SK-N-SH (cell line): ENCODE results near the gene TYK2. TPM values are rescaled to one million over a fixed set of nuclear protein-coding genes. Genes with fewer than 3 reads are reported as not detected.

Experiments
- CTCF ChIA-PET: fragments of 300-600, 350-600 bp; formaldehyde crosslinking; extraction: SDS; loops from one replicate; lab custom pipeline; 2021; lab: Yijun Ruan, JAX
- POLR2A ChIA-PET: fragments of 350-600 bp; sonication (Branson Sonifier 250); formaldehyde crosslinking; extraction: SDS; loops from one replicate; lab custom pipeline; 2020; ENCODE audit warnings: antibody characterized with exemption, inconsistent platforms; lab: Yijun Ruan, JAX
- DNase-seq: peaks from one replicate; pipeline ENCODE4 v3.0.0; 2012
- H2AFZ ChIP-seq: fragments of 200-600 bp; sonication (generic); 2 replicates; pipeline ENCODE4 v1.8.1; 2016; ENCODE audit warnings: antibody characterized with exemption, mild to moderate bottlenecking, low read depth
- H3F3A ChIP-seq: fragments of 200-600 bp; sonication (generic); replicated peaks from 2 replicates; pipeline ENCODE3; 2016; ENCODE audit warnings: antibody characterized with exemption, mild to moderate bottlenecking; ENCODE audit not compliant: insufficient read depth
- H3K27ac ChIP-seq, 2 experiments: fragments of 200-500 bp in 1 of 2; fragments of 200-600 bp in 1 of 2; sonication (Bioruptor generic) in 1 of 2; sonication (generic), shearing (Covaris generic) in 1 of 2; 2 replicates each; pipeline versions ENCODE4 v1.5.1 to v1.6.1; 2014 to 2016; ENCODE audit warnings: low read depth in 2 of 2, inconsistent platforms in 1 of 2, low read length in 1 of 2, mild to moderate bottlenecking in 1 of 2, mixed read lengths in 1 of 2
- H3K27me3 ChIP-seq: fragments of 200-600 bp; sonication (generic), shearing (Covaris generic); 2 replicates; pipeline ENCODE4 v1.6.1; 2016; ENCODE audit warnings: mixed run types; ENCODE audit not compliant: insufficient read depth
- H3K36me3 ChIP-seq, 2 experiments: fragments of 200-500 bp in 1 of 2; fragments of 200-600 bp in 1 of 2; sonication (Bioruptor generic) in 1 of 2; sonication (generic) in 1 of 2; replicated peaks in 1 of 2; 2 replicates each; pipeline versions ENCODE3 to v1.5.1; 2014 to 2016; ENCODE audit warnings: low read length in 1 of 2, mild to moderate bottlenecking in 1 of 2; ENCODE audit not compliant: insufficient read depth in 2 of 2, control insufficient read depth in 1 of 2
- H3K4me1 ChIP-seq, 2 experiments: fragments of 200-500 bp in 1 of 2; fragments of 200-600 bp in 1 of 2; sonication (Bioruptor generic) in 1 of 2; sonication (generic), shearing (Covaris generic) in 1 of 2; 2 replicates each; pipeline versions ENCODE4 v1.5.1 to v1.6.1; 2014 to 2016; ENCODE audit warnings: low read depth in 1 of 2, low read length in 1 of 2, mixed run types in 1 of 2; ENCODE audit not compliant: insufficient read depth in 2 of 2, control insufficient read depth in 1 of 2
- H3K4me2 ChIP-seq: fragments of 200-600 bp; sonication (generic), shearing (Covaris generic); 2 replicates; pipeline ENCODE4 v1.6.1; 2017; ENCODE audit warnings: mixed run types
- H3K4me3 ChIP-seq, 2 experiments: fragments of 200-500 bp in 1 of 2; fragments of 200-600 bp in 1 of 2; sonication (Bioruptor generic) in 1 of 2; sonication (generic), shearing (Covaris generic) in 1 of 2; 2 replicates each; pipeline versions ENCODE4 v1.5.1 to v1.8.1; 2014 to 2016; ENCODE audit warnings: low read depth in 2 of 2, inconsistent platforms in 1 of 2, low read length in 1 of 2, mild to moderate bottlenecking in 1 of 2, mixed read lengths in 1 of 2, moderate library complexity in 1 of 2
- H3K79me2 ChIP-seq: fragments of 200-600 bp; sonication (generic); 2 replicates; pipeline ENCODE4 v1.8.1; 2017; ENCODE audit warnings: mild to moderate bottlenecking; ENCODE audit not compliant: insufficient read depth
- H3K9ac ChIP-seq: fragments of 200-600 bp; sonication (generic); 2 replicates; pipeline ENCODE4 v1.6.1; 2017; ENCODE audit warnings: mixed run types
- H3K9me2 ChIP-seq: fragments of 200-600 bp; sonication (generic); 2 replicates; pipeline ENCODE4 v1.6.1; 2017; ENCODE audit warnings: mixed run types
- H3K9me3 ChIP-seq: fragments of 200-600 bp; sonication (generic); 2 replicates; pipeline ENCODE4 v1.6.1; 2017; ENCODE audit warnings: mixed run types, mild to moderate bottlenecking, moderate library complexity
- H4K20me1 ChIP-seq: fragments of 200-600 bp; sonication (generic); 2 replicates; pipeline ENCODE4 v1.6.1; 2017; ENCODE audit warnings: mild to moderate bottlenecking, mixed run types; ENCODE audit not compliant: insufficient read depth
- CHD2 ChIP-seq: fragments of 150-350 bp; IDR thresholded peaks from 2 replicates; pipeline ENCODE4 v1.6.1; 2018; ENCODE audit warnings: low read length; ENCODE audit not compliant: partially characterized antibody
- ELF1 ChIP-seq: IDR thresholded peaks from 2 replicates; pipeline ENCODE4 v1.4.0; 2012
- EZH2phosphoT487 ChIP-seq: fragments of 200-600 bp; sonication (generic); IDR thresholded peaks from 2 replicates; pipeline ENCODE4 v1.6.1; 2017; ENCODE audit warnings: low read depth, mixed run types, mild to moderate bottlenecking, antibody characterized with exemption, moderate library complexity, borderline replicate concordance
- FOSL2 ChIP-seq: IDR thresholded peaks from 2 replicates; pipeline ENCODE4 v1.4.0; 2012; ENCODE audit warnings: low read depth, mild to moderate bottlenecking, moderate library complexity, borderline replicate concordance
- FOXM1 ChIP-seq: IDR thresholded peaks from 2 replicates; pipeline ENCODE4 v1.4.0; 2012; ENCODE audit warnings: low read depth, mild to moderate bottlenecking
- GABPA ChIP-seq: IDR thresholded peaks from 2 replicates; pipeline ENCODE4 v1.4.0; 2012; ENCODE audit warnings: low read depth, mild to moderate bottlenecking
- GATA2 ChIP-seq: sonication (generic); formaldehyde crosslinking; IDR thresholded peaks from 2 replicates; pipeline ENCODE4 v1.5.0; 2020; ENCODE audit warnings: mild to moderate bottlenecking, missing genetic modification reagents
- MEF2A ChIP-seq: IDR thresholded peaks from 2 replicates; pipeline ENCODE4 v1.4.0; 2012; ENCODE audit warnings: low read depth, borderline replicate concordance
- MXI1 ChIP-seq: IDR thresholded peaks from 2 replicates; pipeline ENCODE4 v1.6.1; 2012; ENCODE audit warnings: mild to moderate bottlenecking, low read depth, low read length, improper control_type of control experiment
- NRF1 ChIP-seq: IDR thresholded peaks from 2 replicates; pipeline ENCODE4 v1.6.1; 2012; ENCODE audit warnings: low read depth, mild to moderate bottlenecking, low read length
- POLR2AphosphoS5 ChIP-seq: IDR thresholded peaks from 2 replicates; pipeline ENCODE4 v1.6.1; 2012; ENCODE audit warnings: low read depth, low read length
- SMC3 ChIP-seq: IDR thresholded peaks from 2 replicates; pipeline ENCODE4 v1.6.1; 2012; ENCODE audit warnings: low read depth, low read length, improper control_type of control experiment
- TAF1 ChIP-seq: IDR thresholded peaks from 2 replicates; pipeline ENCODE4 v1.6.1; 2012; ENCODE audit warnings: low read depth, mild to moderate bottlenecking, low read length, moderate library complexity, borderline replicate concordance
- TCF12 ChIP-seq: IDR thresholded peaks from 2 replicates; pipeline ENCODE4 v1.4.0; 2012
- TEAD4 ChIP-seq: IDR thresholded peaks from 2 replicates; pipeline ENCODE4 v1.4.0; 2012; ENCODE audit warnings: mild to moderate bottlenecking, borderline replicate concordance; ENCODE audit not compliant: insufficient read depth
- YY1 ChIP-seq: IDR thresholded peaks from 2 replicates; pipeline ENCODE4 v1.4.0; 2012; ENCODE audit warnings: low read depth, mild to moderate bottlenecking
- WGBS: methylation state at CpG from one replicate; pipeline ENCODE4 v1.1.6; 2017; ENCODE audit warnings: low lambda C conversion rate; 5-methylcytosine and 5-hydroxymethylcytosine counted together
- polyA plus RNA-seq, 3 experiments: library from polyadenylated mRNA; depleted of rRNA; stranded (reverse); fragments of >200 nt; gene quantifications; 2 replicates each; pipeline ENCODE4 v1.2.3, GENCODE V29; 2012
- TF ChIP-seq, protein P1 (sequence below): IDR thresholded peaks from 2 replicates; pipeline ENCODE4 v1.4.0; 2012; ENCODE audit warnings: low read depth, borderline replicate concordance
- TF ChIP-seq, protein P2 (sequence below): fragments of 200-600 bp; sonication (generic); IDR thresholded peaks from 2 replicates; pipeline ENCODE4 v1.6.1; 2017; ENCODE audit warnings: antibody characterized with exemption, mild to moderate bottlenecking, moderate library complexity
- TF ChIP-seq, protein P3 (sequence below): IDR thresholded peaks from 2 replicates; pipeline ENCODE4 v1.4.0; 2012; ENCODE audit warnings: low read depth
- TF ChIP-seq, protein P4 (sequence below): IDR thresholded peaks from 2 replicates; pipeline ENCODE4 v1.4.0; 2012; ENCODE audit warnings: low read depth, borderline replicate concordance
- TF ChIP-seq, protein P5 (sequence below): IDR thresholded peaks from 2 replicates; pipeline ENCODE4 v1.6.1; 2012; ENCODE audit warnings: mild to moderate bottlenecking, low read depth, low read length, moderate library complexity
- TF ChIP-seq, protein P6 (sequence below): fragments of 150-350 bp; IDR thresholded peaks from 2 replicates; pipeline ENCODE4 v1.6.1; 2016; ENCODE audit warnings: mild to moderate bottlenecking, low read depth, low read length

The TYK2 gene
- polyA plus RNA-seq, 1 of the 3 experiments (the other 2 are of a cell fraction), result 44.6 TPM

DNA sequence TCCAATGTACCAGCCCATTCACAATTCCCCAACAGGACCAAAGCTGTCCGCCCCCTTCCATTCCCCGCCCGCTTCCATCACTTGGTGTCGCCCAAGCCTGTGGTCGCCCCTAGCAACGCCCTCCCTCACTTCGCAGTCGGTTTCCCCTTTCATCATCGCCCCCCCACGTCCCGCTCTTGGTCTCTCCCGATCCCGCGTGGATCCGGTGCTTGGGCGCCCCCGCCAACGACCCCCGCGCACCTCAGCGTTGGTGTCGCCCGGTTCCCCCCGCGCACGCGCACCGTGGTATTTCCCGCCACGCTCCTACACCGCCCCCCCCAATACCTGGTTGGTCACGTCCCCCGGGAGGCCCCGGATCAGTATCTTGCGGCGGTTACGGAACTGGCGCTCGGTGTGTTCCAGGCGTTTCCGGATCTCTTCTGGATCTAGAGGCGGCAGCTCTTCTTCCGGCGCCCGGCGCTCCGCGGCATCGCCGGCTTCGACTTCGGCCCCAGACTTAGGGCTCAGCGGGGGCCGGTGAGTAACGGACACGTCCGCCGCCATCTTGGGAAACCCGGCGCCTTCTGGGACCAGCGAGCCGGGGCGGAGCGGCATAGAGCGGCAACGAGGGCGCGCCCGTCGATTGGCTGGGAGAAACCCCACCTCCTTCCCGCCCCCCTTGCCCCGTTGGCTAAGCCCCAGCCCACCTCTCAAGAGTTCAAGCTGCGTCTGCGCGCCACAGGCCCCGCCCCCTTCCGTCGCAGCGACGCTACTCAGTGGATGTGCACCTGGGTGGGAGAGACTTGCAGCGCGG, 47.2 kb downstream of the TYK2 start, which contains the start of gene RAVER1:
Gene RAVER1, minus strand, starts transcription at position 565 of the 793 bp plus-strand sequence. Its CDS starts 22 bp downstream, at position 543.
- Histone ChIP-seq H3K79me2 (peaks cover 52% of the 10 kb centered on the region), H3K4me2 (peak within 1 kb of the TSS; percentile 97), H3K9me3 (no peaks in the 10 kb centered on the region), H3K36me3 (peaks cover 16 to 19% of the 10 kb centered on the region in 2 experiments), H3K27me3 (no peaks in the 10 kb centered on the region), H2AFZ (peak within 1 kb of the TSS; percentile 91), H4K20me1 (peaks cover 27% of the 10 kb centered on the region), H3F3A (no peaks in the 10 kb centered on the region), H3K9ac (peak within 1 kb of the TSS; percentile 97), H3K9me2 (no peaks in the 10 kb centered on the region), H3K4me3 (peak within 1 kb of the TSS; percentile 81 to 95), H3K4me1 (peaks cover 0 to 22% of the 10 kb centered on the region in 2 experiments; a peak in 1 of 4 replicates), H3K27ac (peak within 1 kb of the TSS; percentile 93 to 97)
- ChIA-PET CTCF (interaction anchor here (0.7 to 3.3 kb wide), 6 partner anchors 10 to 63 kb away, joined by 3 to 18 read pairs (median 3); partner anchors contain the start of genes FDX2 and ICAM1), POLR2A (interaction anchor here (0.8 to 1.9 kb wide), 6 partner anchors 10 to 70 kb away, joined by 3 to 15 read pairs (median 4); partner anchors contain the start of genes CDC37 and TYK2)
- peak; percentile 99 for DNase-seq
- 1% methylated on average over 42 of the region's 82 CpGs for WGBS
- TF ChIP-seq TAF1 (peak; percentile 92), ELF1 (peak; percentile 57), FOXM1 (no peak), CHD2 (no peak), TCF12 (no peak), NRF1 (peak; percentile 89), POLR2AphosphoS5 (peak; percentile 92), SMC3 (no peak), FOSL2 (no peak), MEF2A (no peak; the same call in 1 of the 2 replicates), GATA2 (CRISPR knock-in tag) (0 out of 2 replicates have a peak, but pooled peaks have one; percentile 27), TEAD4 (no peak), GABPA (peak; percentile 42; the same call in 1 of the 2 replicates), EZH2phosphoT487 (no peak), MXI1 (peak; percentile 52), YY1 (peak; percentile 96)
- TF ChIP-seq, protein P1, sequence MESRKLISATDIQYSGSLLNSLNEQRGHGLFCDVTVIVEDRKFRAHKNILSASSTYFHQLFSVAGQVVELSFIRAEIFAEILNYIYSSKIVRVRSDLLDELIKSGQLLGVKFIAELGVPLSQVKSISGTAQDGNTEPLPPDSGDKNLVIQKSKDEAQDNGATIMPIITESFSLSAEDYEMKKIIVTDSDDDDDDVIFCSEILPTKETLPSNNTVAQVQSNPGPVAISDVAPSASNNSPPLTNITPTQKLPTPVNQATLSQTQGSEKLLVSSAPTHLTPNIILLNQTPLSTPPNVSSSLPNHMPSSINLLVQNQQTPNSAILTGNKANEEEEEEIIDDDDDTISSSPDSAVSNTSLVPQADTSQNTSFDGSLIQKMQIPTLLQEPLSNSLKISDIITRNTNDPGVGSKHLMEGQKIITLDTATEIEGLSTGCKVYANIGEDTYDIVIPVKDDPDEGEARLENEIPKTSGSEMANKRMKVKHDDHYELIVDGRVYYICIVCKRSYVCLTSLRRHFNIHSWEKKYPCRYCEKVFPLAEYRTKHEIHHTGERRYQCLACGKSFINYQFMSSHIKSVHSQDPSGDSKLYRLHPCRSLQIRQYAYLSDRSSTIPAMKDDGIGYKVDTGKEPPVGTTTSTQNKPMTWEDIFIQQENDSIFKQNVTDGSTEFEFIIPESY, result no peak
- TF ChIP-seq, protein P2, sequence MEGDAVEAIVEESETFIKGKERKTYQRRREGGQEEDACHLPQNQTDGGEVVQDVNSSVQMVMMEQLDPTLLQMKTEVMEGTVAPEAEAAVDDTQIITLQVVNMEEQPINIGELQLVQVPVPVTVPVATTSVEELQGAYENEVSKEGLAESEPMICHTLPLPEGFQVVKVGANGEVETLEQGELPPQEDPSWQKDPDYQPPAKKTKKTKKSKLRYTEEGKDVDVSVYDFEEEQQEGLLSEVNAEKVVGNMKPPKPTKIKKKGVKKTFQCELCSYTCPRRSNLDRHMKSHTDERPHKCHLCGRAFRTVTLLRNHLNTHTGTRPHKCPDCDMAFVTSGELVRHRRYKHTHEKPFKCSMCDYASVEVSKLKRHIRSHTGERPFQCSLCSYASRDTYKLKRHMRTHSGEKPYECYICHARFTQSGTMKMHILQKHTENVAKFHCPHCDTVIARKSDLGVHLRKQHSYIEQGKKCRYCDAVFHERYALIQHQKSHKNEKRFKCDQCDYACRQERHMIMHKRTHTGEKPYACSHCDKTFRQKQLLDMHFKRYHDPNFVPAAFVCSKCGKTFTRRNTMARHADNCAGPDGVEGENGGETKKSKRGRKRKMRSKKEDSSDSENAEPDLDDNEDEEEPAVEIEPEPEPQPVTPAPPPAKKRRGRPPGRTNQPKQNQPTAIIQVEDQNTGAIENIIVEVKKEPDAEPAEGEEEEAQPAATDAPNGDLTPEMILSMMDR, result no peak
- TF ChIP-seq, protein P3, sequence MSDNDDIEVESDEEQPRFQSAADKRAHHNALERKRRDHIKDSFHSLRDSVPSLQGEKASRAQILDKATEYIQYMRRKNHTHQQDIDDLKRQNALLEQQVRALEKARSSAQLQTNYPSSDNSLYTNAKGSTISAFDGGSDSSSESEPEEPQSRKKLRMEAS, result peak; percentile 71
- TF ChIP-seq, protein P4, sequence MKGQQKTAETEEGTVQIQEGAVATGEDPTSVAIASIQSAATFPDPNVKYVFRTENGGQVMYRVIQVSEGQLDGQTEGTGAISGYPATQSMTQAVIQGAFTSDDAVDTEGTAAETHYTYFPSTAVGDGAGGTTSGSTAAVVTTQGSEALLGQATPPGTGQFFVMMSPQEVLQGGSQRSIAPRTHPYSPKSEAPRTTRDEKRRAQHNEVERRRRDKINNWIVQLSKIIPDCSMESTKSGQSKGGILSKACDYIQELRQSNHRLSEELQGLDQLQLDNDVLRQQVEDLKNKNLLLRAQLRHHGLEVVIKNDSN, result 0 out of 2 replicates have a peak, but pooled peaks have one; percentile 30
- TF ChIP-seq, protein P5, sequence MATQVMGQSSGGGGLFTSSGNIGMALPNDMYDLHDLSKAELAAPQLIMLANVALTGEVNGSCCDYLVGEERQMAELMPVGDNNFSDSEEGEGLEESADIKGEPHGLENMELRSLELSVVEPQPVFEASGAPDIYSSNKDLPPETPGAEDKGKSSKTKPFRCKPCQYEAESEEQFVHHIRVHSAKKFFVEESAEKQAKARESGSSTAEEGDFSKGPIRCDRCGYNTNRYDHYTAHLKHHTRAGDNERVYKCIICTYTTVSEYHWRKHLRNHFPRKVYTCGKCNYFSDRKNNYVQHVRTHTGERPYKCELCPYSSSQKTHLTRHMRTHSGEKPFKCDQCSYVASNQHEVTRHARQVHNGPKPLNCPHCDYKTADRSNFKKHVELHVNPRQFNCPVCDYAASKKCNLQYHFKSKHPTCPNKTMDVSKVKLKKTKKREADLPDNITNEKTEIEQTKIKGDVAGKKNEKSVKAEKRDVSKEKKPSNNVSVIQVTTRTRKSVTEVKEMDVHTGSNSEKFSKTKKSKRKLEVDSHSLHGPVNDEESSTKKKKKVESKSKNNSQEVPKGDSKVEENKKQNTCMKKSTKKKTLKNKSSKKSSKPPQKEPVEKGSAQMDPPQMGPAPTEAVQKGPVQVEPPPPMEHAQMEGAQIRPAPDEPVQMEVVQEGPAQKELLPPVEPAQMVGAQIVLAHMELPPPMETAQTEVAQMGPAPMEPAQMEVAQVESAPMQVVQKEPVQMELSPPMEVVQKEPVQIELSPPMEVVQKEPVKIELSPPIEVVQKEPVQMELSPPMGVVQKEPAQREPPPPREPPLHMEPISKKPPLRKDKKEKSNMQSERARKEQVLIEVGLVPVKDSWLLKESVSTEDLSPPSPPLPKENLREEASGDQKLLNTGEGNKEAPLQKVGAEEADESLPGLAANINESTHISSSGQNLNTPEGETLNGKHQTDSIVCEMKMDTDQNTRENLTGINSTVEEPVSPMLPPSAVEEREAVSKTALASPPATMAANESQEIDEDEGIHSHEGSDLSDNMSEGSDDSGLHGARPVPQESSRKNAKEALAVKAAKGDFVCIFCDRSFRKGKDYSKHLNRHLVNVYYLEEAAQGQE, result no peak; the same call in 1 of the 2 replicates
- TF ChIP-seq, protein P6, sequence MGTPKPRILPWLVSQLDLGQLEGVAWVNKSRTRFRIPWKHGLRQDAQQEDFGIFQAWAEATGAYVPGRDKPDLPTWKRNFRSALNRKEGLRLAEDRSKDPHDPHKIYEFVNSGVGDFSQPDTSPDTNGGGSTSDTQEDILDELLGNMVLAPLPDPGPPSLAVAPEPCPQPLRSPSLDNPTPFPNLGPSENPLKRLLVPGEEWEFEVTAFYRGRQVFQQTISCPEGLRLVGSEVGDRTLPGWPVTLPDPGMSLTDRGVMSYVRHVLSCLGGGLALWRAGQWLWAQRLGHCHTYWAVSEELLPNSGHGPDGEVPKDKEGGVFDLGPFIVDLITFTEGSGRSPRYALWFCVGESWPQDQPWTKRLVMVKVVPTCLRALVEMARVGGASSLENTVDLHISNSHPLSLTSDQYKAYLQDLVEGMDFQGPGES, result no peak
